Measurements from ENCODE around the gene TENM4. TPM values are rescaled to one million over a fixed set of nuclear protein-coding genes. Genes with fewer than 3 reads are reported as not detected.

The TENM4 gene
- polyA plus RNA-seq, 2 of the 4 experiments (the other 2 are of a cell fraction), result 0.06 to 0.31 TPM

DNA sequence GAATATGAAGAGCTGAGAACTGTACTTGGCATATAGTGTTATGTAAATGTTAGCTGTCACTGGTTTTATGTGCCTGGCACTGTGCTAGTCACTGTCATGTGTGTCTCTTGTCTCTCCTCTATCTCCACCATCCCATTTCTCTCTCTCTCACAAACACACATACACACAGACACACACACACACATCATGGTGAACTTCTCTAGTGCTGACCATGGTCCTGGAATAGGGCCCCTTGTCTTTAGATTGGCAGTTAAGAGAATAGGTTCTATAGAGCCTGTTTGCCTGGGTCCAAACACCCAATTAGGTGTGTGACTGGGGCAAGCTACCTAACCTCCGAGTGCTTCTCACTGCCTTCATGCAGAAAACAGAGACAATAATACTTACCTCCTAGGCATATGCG is 756.5 kb downstream of the TENM4 start:
- FAIRE-seq (no peak), ATAC-seq (no peak), DNase-seq (ENCODE audit: low read depth in 1 of 2, low spot score in 1 of 2) (no peak)
- ChIA-PET CTCF (interaction anchor here (1.1 to 1.2 kb wide), 2 partner anchors 30 to 39 kb away, joined by 4 read pairs; no protein-coding TSS in a partner anchor), POLR2A (no interaction called here)
- Histone ChIP-seq H3K4me3 (no peak overlapping the region), H3K9me3 (no peaks in the 10 kb centered on the region), H3K4me1 (no peaks in the 10 kb centered on the region), H3K4me2 (no peak overlapping the region), H3K27ac (no peak overlapping the region)
- TF ChIP-seq SREBF2 (IDR thresholded peaks at IDR 0.05) (no peak), KDM1A (IDR thresholded peaks at IDR 0.05; ENCODE audit: low read depth) (no peak), EHMT2 (IDR thresholded peaks at IDR 0.05; ENCODE audit: low read depth) (0 out of 2 replicates have a peak, but pooled peaks have one; percentile 39), FOSL2 (IDR thresholded peaks at IDR 0.05) (no peak), FOSL2 (CRISPR knock-in tag; IDR thresholded peaks at IDR 0.05) (no peak), ZC3H11A (IDR thresholded peaks at IDR 0.05) (no peak)
- TF ChIP-seq, protein P1, sequence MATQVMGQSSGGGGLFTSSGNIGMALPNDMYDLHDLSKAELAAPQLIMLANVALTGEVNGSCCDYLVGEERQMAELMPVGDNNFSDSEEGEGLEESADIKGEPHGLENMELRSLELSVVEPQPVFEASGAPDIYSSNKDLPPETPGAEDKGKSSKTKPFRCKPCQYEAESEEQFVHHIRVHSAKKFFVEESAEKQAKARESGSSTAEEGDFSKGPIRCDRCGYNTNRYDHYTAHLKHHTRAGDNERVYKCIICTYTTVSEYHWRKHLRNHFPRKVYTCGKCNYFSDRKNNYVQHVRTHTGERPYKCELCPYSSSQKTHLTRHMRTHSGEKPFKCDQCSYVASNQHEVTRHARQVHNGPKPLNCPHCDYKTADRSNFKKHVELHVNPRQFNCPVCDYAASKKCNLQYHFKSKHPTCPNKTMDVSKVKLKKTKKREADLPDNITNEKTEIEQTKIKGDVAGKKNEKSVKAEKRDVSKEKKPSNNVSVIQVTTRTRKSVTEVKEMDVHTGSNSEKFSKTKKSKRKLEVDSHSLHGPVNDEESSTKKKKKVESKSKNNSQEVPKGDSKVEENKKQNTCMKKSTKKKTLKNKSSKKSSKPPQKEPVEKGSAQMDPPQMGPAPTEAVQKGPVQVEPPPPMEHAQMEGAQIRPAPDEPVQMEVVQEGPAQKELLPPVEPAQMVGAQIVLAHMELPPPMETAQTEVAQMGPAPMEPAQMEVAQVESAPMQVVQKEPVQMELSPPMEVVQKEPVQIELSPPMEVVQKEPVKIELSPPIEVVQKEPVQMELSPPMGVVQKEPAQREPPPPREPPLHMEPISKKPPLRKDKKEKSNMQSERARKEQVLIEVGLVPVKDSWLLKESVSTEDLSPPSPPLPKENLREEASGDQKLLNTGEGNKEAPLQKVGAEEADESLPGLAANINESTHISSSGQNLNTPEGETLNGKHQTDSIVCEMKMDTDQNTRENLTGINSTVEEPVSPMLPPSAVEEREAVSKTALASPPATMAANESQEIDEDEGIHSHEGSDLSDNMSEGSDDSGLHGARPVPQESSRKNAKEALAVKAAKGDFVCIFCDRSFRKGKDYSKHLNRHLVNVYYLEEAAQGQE (IDR thresholded peaks at IDR 0.05), result peak; percentile 87
- WGBS (ENCODE audit: missing lambda C conversion rate), result 48% methylated on average over 2 of the region's 2 CpGs

DNA sequence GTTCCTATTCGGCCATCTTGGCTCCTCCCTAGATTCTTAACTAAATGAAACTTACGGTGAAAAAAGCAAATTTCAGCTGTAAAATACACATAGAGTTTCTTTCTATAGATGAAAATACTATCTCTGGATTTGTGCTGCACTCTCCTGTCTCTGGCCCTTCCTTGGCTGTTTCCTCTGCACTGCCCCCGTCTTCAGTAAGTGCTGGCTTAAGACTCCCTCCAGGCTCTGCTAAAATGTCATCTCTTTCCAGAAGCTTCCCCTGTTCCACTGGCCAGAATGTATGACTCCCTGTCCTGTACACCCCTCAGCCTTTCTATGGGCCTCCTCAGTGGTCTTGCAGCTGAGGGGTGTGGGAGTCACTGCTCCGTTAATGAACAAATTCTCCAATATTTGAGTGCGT is 757.1 kb downstream of the TENM4 start:
- Histone ChIP-seq H3K4me3 (no peak overlapping the region), H3K27ac (no peak overlapping the region), H3K9me3 (no peaks in the 10 kb centered on the region), H3K4me2 (no peak overlapping the region), H3K4me1 (no peaks in the 10 kb centered on the region)
- POLR2A ChIA-PET, result no interaction called here
- TF ChIP-seq CHD4 (IDR thresholded peaks at IDR 0.05; ENCODE audit: borderline replicate concordance), result no peak
- TF ChIP-seq CHD2 (IDR thresholded peaks at IDR 0.05; ENCODE audit: low read length, partially characterized antibody), result no peak
- TF ChIP-seq, protein P2, sequence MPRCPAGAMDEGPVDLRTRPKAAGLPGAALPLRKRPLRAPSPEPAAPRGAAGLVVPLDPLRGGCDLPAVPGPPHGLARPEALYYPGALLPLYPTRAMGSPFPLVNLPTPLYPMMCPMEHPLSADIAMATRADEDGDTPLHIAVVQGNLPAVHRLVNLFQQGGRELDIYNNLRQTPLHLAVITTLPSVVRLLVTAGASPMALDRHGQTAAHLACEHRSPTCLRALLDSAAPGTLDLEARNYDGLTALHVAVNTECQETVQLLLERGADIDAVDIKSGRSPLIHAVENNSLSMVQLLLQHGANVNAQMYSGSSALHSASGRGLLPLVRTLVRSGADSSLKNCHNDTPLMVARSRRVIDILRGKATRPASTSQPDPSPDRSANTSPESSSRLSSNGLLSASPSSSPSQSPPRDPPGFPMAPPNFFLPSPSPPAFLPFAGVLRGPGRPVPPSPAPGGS (IDR thresholded peaks at IDR 0.05), result no peak
- TF ChIP-seq BHLHE40 (IDR thresholded peaks at IDR 0.05; ENCODE audit: low read depth, low read length), result no peak
- TF ChIP-seq SREBF2 (IDR thresholded peaks at IDR 0.05), result no peak
- TF ChIP-seq, protein P3, sequence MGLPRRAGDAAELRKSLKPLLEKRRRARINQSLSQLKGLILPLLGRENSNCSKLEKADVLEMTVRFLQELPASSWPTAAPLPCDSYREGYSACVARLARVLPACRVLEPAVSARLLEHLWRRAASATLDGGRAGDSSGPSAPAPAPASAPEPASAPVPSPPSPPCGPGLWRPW (IDR thresholded peaks at IDR 0.05), result no peak
- no peak for TF ChIP-seq SMC3 (IDR thresholded peaks at IDR 0.05)
- TF ChIP-seq MAFK (IDR thresholded peaks at IDR 0.05; ENCODE audit: partially characterized antibody), result no peak
- TF ChIP-seq ZNF302 (CRISPR knock-in tag; IDR thresholded peaks at IDR 0.05), result no peak
- TF ChIP-seq FOSL2 (IDR thresholded peaks at IDR 0.05), result no peak
- TF ChIP-seq FOSL2 (CRISPR knock-in tag; IDR thresholded peaks at IDR 0.05), result no peak
- TF ChIP-seq, protein P1 (IDR thresholded peaks at IDR 0.05), result no peak
- FAIRE-seq (no peak), DNase-seq (ENCODE audit: low read depth in 1 of 2, low spot score in 1 of 2) (no peak), ATAC-seq (no peak)
- CTCF ChIA-PET, result no interaction called here
- WGBS (ENCODE audit: missing lambda C conversion rate), result 49% methylated on average over 3 of the region's 5 CpGs
